Ishikawa (cell line): ENCODE data around the gene AGT.

ENCODE experiments used
- CEBPB ChIP-seq: IDR thresholded peaks from 2 replicates; pipeline ENCODE4 v1.6.1; 2012
- CREB1 ChIP-seq: IDR thresholded peaks from 2 replicates; pipeline ENCODE4 v1.6.1; 2012; ENCODE audit warnings: low read depth
- EGR1 ChIP-seq: IDR thresholded peaks from 2 replicates; pipeline ENCODE4 v1.6.1; 2012
- EP300 ChIP-seq: IDR thresholded peaks from 2 replicates; pipeline ENCODE4 v1.6.1; 2012; ENCODE audit warnings: borderline replicate concordance
- FOXM1 ChIP-seq: IDR thresholded peaks from 2 replicates; pipeline ENCODE4 v1.6.1; 2012; ENCODE audit warnings: low read depth, borderline replicate concordance
- MAX ChIP-seq: IDR thresholded peaks from 2 replicates; pipeline ENCODE4 v1.6.1; 2012
- NFIC ChIP-seq: IDR thresholded peaks from 2 replicates; pipeline ENCODE4 v1.6.1; 2012
- RAD21 ChIP-seq: IDR thresholded peaks from 2 replicates; pipeline ENCODE4 v1.6.1; 2012; ENCODE audit warnings: low read depth
- TAF1 ChIP-seq: IDR thresholded peaks from 2 replicates; pipeline ENCODE4 v1.6.1; 2012; ENCODE audit warnings: low read depth, mild to moderate bottlenecking
- TCF12 ChIP-seq: IDR thresholded peaks from 2 replicates; pipeline ENCODE4 v1.6.1; 2012; ENCODE audit warnings: low read depth
- TEAD4 ChIP-seq: IDR thresholded peaks from 2 replicates; pipeline ENCODE4 v1.6.1; 2012
- USF1 ChIP-seq: IDR thresholded peaks from 2 replicates; pipeline ENCODE4 v1.6.1; 2012
- YY1 ChIP-seq: IDR thresholded peaks from 2 replicates; pipeline ENCODE4 v1.6.1; 2012; ENCODE audit warnings: low read depth
- ZBTB7A ChIP-seq: IDR thresholded peaks from 2 replicates; pipeline ENCODE4 v1.6.1; 2012; ENCODE audit warnings: low read depth
- TF ChIP-seq, protein P1 (sequence below): IDR thresholded peaks from 2 replicates; pipeline ENCODE4 v1.6.1; 2012; ENCODE audit warnings: low read depth, mild to moderate bottlenecking

Gene AGT

DNA sequence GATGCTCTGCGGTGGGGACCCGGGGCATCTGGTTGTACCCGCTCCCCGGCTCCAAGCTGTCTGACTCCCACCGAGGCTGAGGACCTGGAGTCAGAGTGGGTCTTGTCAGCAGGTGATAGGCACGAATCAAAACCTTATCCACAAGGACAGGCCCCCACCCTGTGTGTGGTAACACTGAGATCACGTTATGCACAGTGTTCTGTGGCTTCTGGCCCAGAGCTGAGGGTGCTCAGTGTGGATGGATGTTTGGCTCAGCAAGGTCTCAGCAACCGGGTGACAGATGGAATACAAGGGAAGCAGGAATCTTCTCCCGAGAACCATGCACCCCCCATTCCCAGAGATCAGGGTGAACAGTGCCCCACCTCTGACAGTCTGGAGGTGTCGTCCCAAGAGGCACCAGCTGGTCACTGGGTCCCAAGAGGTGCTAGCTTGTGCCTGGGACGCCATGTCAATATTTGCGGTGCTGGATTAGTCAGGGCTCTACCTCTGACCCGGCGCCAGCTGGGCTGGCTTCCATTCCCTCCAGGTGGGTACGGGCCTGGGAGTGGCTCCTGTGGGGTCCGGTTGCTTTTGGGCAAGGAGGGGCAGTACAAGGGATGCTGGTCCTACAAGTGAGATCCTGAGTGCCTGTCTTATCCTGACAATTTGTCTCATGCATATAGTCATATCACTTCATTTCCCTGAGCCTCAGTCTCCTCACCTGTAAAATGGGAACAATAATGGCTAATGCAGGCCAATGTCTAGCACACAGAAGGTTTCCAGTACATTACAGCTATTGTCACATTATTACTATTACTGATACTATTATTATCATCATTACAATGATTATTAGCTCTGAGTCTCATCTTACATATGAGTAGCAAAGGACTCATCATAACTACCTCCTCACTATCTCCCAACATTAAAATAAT is 34.2 kb upstream of the AGT start:
- no peak for TF ChIP-seq FOXM1
- no peak for TF ChIP-seq USF1
- TF ChIP-seq ZBTB7A = no peak
- no peak for TF ChIP-seq CEBPB
- no peak for TF ChIP-seq MAX
- no peak for TF ChIP-seq YY1
- TF ChIP-seq NFIC = no peak
- no peak for TF ChIP-seq TAF1
- TF ChIP-seq, protein P1, sequence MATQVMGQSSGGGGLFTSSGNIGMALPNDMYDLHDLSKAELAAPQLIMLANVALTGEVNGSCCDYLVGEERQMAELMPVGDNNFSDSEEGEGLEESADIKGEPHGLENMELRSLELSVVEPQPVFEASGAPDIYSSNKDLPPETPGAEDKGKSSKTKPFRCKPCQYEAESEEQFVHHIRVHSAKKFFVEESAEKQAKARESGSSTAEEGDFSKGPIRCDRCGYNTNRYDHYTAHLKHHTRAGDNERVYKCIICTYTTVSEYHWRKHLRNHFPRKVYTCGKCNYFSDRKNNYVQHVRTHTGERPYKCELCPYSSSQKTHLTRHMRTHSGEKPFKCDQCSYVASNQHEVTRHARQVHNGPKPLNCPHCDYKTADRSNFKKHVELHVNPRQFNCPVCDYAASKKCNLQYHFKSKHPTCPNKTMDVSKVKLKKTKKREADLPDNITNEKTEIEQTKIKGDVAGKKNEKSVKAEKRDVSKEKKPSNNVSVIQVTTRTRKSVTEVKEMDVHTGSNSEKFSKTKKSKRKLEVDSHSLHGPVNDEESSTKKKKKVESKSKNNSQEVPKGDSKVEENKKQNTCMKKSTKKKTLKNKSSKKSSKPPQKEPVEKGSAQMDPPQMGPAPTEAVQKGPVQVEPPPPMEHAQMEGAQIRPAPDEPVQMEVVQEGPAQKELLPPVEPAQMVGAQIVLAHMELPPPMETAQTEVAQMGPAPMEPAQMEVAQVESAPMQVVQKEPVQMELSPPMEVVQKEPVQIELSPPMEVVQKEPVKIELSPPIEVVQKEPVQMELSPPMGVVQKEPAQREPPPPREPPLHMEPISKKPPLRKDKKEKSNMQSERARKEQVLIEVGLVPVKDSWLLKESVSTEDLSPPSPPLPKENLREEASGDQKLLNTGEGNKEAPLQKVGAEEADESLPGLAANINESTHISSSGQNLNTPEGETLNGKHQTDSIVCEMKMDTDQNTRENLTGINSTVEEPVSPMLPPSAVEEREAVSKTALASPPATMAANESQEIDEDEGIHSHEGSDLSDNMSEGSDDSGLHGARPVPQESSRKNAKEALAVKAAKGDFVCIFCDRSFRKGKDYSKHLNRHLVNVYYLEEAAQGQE = no peak
- TF ChIP-seq EGR1 = no peak
- TF ChIP-seq TCF12 = no peak

DNA sequence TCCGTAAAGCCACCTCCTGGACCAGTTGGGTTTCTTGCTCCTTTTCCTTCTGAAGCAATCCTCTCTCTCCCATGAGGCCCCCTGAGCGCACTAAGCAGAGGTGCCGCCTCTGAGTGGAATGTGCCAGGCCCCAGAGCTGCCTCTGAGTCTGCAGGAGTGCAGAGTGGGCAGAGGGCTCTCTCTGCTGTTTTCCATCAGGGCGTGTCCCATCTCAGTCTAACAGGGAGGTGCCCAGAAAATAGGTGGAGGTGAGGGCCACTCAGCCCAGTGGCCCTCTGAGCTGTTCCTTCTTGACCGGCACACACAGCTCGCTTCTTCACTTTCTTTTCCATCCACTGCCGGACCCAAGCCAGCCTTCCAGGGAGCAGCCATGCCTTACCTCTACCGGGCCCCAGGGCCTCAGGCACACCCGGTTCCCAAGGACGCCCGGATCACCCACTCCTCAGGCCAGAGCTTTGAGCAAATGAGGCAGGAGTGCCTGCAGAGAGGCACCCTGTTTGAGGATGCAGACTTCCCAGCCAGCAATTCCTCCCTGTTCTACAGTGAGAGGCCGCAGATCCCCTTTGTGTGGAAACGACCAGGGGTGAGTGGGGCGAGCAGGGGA is 33.3 kb upstream of the AGT start, which contains the start of gene CAPN9:
TSS of gene CAPN9 (plus strand) at position 262 of the 604 bp plus-strand sequence. CDS start at position 371, 109 bp downstream.
- TF ChIP-seq MAX (no peak), FOXM1 (no peak), CREB1 (no peak), TAF1 (no peak), TCF12 (no peak), USF1 (no peak), YY1 (no peak), CEBPB (no peak), RAD21 (no peak), TEAD4 (no peak)
- TF ChIP-seq, protein P1 = no peak

DNA sequence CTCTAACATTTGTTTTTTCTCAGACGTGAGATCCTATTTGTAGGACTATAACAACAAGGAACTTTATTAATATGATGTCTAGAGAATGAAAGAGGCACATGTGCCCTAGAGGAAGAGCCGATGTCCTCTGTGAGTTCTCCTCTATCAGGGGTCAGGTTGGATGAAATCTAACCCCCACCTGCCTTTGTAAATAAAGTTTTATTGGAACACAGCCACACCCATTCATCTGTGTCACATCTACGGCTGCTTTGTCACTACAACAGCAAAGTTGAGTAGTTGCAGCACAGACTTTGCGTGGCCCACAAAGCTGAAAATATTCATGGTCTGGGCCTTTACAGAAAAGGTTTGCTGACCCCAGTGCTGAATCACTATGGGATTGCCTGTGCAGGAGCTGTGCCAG is 32.7 kb upstream of the AGT start:
- TF ChIP-seq USF1 (no peak), MAX (no peak)

DNA sequence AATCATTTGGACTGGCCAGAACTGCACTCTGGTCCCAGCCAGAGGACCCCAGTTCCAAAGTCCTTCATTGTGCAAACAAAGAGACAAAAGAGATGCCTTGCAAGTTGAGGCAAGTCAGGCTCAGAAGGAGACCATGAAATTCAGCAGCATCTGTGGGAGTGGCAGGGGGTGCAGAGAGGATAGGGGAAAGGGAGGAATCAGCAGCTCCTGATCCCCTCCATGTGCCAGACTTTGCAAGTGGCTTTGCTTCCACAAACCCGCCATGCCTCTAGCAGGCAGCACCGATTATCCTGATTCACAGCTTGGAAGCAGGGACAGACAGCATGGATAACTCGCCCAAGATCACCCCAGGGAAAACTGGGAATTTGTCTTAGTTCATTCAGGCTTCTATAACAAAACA is 31.1 kb upstream of the AGT start:
- no peak for TF ChIP-seq FOXM1
- TF ChIP-seq NFIC = no peak
- TF ChIP-seq MAX = no peak
- TF ChIP-seq CEBPB = no peak
- TF ChIP-seq TCF12 = no peak
- no peak for TF ChIP-seq YY1
- no peak for TF ChIP-seq RAD21
- TF ChIP-seq EP300 = no peak
- no peak for TF ChIP-seq ZBTB7A
- TF ChIP-seq TEAD4 = no peak
- no peak for TF ChIP-seq USF1
- no peak for TF ChIP-seq EGR1
- TF ChIP-seq, protein P1 = no peak
- TF ChIP-seq TAF1 = no peak
- TF ChIP-seq CREB1 = no peak
